Type B pancreatic cell (in vitro differentiated cells): Measurements from ENCODE around the gene UGT2B15. TPM values are rescaled to one million over a fixed set of nuclear protein-coding genes. Genes with fewer than 3 reads are reported as not detected.
"Not testable (repeated sequence)": the region's sequence is repeated elsewhere in the genome, so short reads cannot be mapped to it uniquely, and the experiment has no call there.

Source experiments
- DNase-seq: peaks from one replicate; pipeline ENCODE4 v3.0.0; 2021; ENCODE audit warnings: mixed read lengths; ENCODE audit not compliant: unreplicated experiment; ENCODE audit errors: extremely low spot score
- H3K27ac Mint-ChIP-seq: 2 replicates; pipeline ENCODE4 v1.8.0; 2021; ENCODE audit warnings: mild to moderate bottlenecking, mixed read lengths
- H3K27me3 Mint-ChIP-seq: 2 replicates; pipeline ENCODE4 v1.8.0; 2021; ENCODE audit warnings: mixed read lengths
- H3K36me3 Mint-ChIP-seq: 2 replicates; pipeline ENCODE4 v1.8.0; 2021; ENCODE audit warnings: mixed read lengths
- H3K4me1 Mint-ChIP-seq: one replicate; pipeline ENCODE4 v1.8.0; 2021; ENCODE audit warnings: mixed read lengths; ENCODE audit not compliant: unreplicated experiment
- H3K4me3 Mint-ChIP-seq: 2 replicates; pipeline ENCODE4 v1.8.0; 2021; ENCODE audit warnings: mild to moderate bottlenecking, mixed read lengths
- H3K9me3 Mint-ChIP-seq: 2 replicates; pipeline ENCODE4 v1.8.0; 2021; ENCODE audit warnings: mixed read lengths
- CTCF ChIP-seq: fragments of 200-600 bp; sonication (generic); conservative IDR thresholded peaks from 2 replicates; pipeline ENCODE4 v1.5.0; 2021; ENCODE audit warnings: antibody characterized with exemption, mild to moderate bottlenecking
- total RNA-seq: library from RNA; stranded (reverse); gene quantifications from 2 replicates; pipeline ENCODE4 v1.2.1, GENCODE V29; 2021; ENCODE audit warnings: low replicate concordance

Gene UGT2B15
- total RNA-seq, 1 donor from 2014 or later, result 5.2 TPM

- Mint-ChIP-seq H3K4me3 (no peak overlapping the region), H3K9me3 (peaks cover 5% of the 10 kb centered on the region), H3K4me1 (no peaks in the 10 kb centered on the region), H3K27me3 (no peaks in the 10 kb centered on the region), H3K27ac (no peak overlapping the region), H3K36me3 (peaks cover 4% of the 10 kb centered on the region)
- no peak for TF ChIP-seq CTCF
- no peak for DNase-seq
These were observed 12.6 kb upstream of the UGT2B15 start for GRCh38 chr4:68683034-68683433.

GRCh38 chr4:68681298-68681697 is 10.8 kb upstream of the UGT2B15 start:
- not testable (repeated sequence) for DNase-seq, H3K4me1 Mint-ChIP-seq, H3K4me3 Mint-ChIP-seq, H3K27me3 Mint-ChIP-seq, H3K36me3 Mint-ChIP-seq, H3K27ac Mint-ChIP-seq, H3K9me3 Mint-ChIP-seq

- H3K27ac Mint-ChIP-seq, result no peak overlapping the region
- H3K27me3 Mint-ChIP-seq, result no peaks in the 10 kb centered on the region
These were observed 2.7 kb upstream of the UGT2B15 start for GRCh38 chr4:68673143-68673542.

GRCh38 chr4:68671217-68671616 is 765 bp upstream of the UGT2B15 start:
- H3K36me3 Mint-ChIP-seq, H3K27me3 Mint-ChIP-seq, H3K9me3 Mint-ChIP-seq, H3K27ac Mint-ChIP-seq, DNase-seq, H3K4me3 Mint-ChIP-seq, H3K4me1 Mint-ChIP-seq: not testable (repeated sequence)

More at GRCh38 chr4:68673143-68673542, 2.7 kb upstream of the UGT2B15 start:
- Mint-ChIP-seq H3K36me3 (no peaks in the 10 kb centered on the region), H3K4me3 (no peak overlapping the region), H3K9me3 (peaks cover 6% of the 10 kb centered on the region), H3K4me1 (no peaks in the 10 kb centered on the region)
- DNase-seq, result no peak
- no peak for TF ChIP-seq CTCF

GRCh38 chr4:68668537-68669163 is 1.8 kb downstream of the UGT2B15 start:
- H3K27ac Mint-ChIP-seq, H3K4me3 Mint-ChIP-seq, H3K36me3 Mint-ChIP-seq, H3K27me3 Mint-ChIP-seq, H3K4me1 Mint-ChIP-seq, DNase-seq, H3K9me3 Mint-ChIP-seq: not testable (repeated sequence)

GRCh38 chr4:68667551-68667950 is 2.9 kb downstream of the UGT2B15 start:
- H3K9me3 Mint-ChIP-seq, H3K4me1 Mint-ChIP-seq, H3K36me3 Mint-ChIP-seq, H3K27me3 Mint-ChIP-seq, H3K27ac Mint-ChIP-seq, DNase-seq, H3K4me3 Mint-ChIP-seq: not testable (repeated sequence)

GRCh38 chr4:68664721-68665120 is 5.7 kb downstream of the UGT2B15 start:
- not testable (repeated sequence) for H3K4me1 Mint-ChIP-seq, H3K27me3 Mint-ChIP-seq, H3K27ac Mint-ChIP-seq, DNase-seq, H3K9me3 Mint-ChIP-seq, H3K4me3 Mint-ChIP-seq, H3K36me3 Mint-ChIP-seq

GRCh38 chr4:68662836-68663574 is 7.4 kb downstream of the UGT2B15 start:
- DNase-seq, H3K27ac Mint-ChIP-seq, H3K36me3 Mint-ChIP-seq, H3K4me1 Mint-ChIP-seq, H3K4me3 Mint-ChIP-seq, H3K27me3 Mint-ChIP-seq, H3K9me3 Mint-ChIP-seq: not testable (repeated sequence)
